Effector CD8-positive, alpha-beta T cell (primary cell): ENCODE data around the gene FEN1.

Experiments
- DNase-seq: peaks from one replicate; lab custom pipeline; 2025; lab: John Stamatoyannopoulos, UW

The FEN1 gene

GRCh38 chr11:61757213-61757862 is 35.4 kb upstream of the FEN1 start:
- DNase-seq, result no peak

GRCh38 chr11:61760946-61761345 is 31.8 kb upstream of the FEN1 start:
- DNase-seq, result no peak

- no peak for DNase-seq
These were observed 31.1 kb upstream of the FEN1 start for GRCh38 chr11:61761440-61762222.

GRCh38 chr11:61762223-61762615 is 30.5 kb upstream of the FEN1 start:
- DNase-seq, result no peak

GRCh38 chr11:61762798-61763197 is 29.9 kb upstream of the FEN1 start:
- DNase-seq, result no peak

GRCh38 chr11:61763930-61764605 is 28.6 kb upstream of the FEN1 start:
- DNase-seq, result no peak

GRCh38 chr11:61764606-61765260 is 28.0 kb upstream of the FEN1 start:
- DNase-seq, result no peak

- no peak for DNase-seq
These were observed 27.0 kb upstream of the FEN1 start for GRCh38 chr11:61765550-61766253.

- DNase-seq, result no peak
These were observed 26.3 kb upstream of the FEN1 start for GRCh38 chr11:61766353-61766841.

- no peak for DNase-seq
These were observed 24.2 kb upstream of the FEN1 start for GRCh38 chr11:61768376-61769076.

GRCh38 chr11:61769169-61769920 is 23.4 kb upstream of the FEN1 start:
- DNase-seq, result no peak

- no peak for DNase-seq
These were observed 22.6 kb upstream of the FEN1 start for GRCh38 chr11:61769946-61770683.

- DNase-seq, result no peak
These were observed 21.4 kb upstream of the FEN1 start for GRCh38 chr11:61771195-61771894.

- no peak for DNase-seq
These were observed 20.7 kb upstream of the FEN1 start for GRCh38 chr11:61771985-61772455.

- DNase-seq, result no peak
These were observed 19.4 kb upstream of the FEN1 start for GRCh38 chr11:61773356-61773755.

- no peak for DNase-seq
These were observed 18.9 kb upstream of the FEN1 start for GRCh38 chr11:61773809-61774208.

GRCh38 chr11:61774411-61774810 is 18.3 kb upstream of the FEN1 start:
- DNase-seq, result no peak

- no peak for DNase-seq
These were observed 17.6 kb upstream of the FEN1 start for GRCh38 chr11:61775106-61775505.
